SH-SY5Y (cell line): ENCODE results near the gene CLIP3.

Experiments
- GATA2 ChIP-seq: IDR thresholded peaks from 2 replicates; pipeline ENCODE4 v1.6.1; 2011; ENCODE audit warnings: mild to moderate bottlenecking, low read depth, low read length
- GATA3 ChIP-seq: IDR thresholded peaks from 2 replicates; pipeline ENCODE4 v1.6.1; 2011; ENCODE audit warnings: low read depth, mild to moderate bottlenecking, low read length, moderate library complexity

DNA sequence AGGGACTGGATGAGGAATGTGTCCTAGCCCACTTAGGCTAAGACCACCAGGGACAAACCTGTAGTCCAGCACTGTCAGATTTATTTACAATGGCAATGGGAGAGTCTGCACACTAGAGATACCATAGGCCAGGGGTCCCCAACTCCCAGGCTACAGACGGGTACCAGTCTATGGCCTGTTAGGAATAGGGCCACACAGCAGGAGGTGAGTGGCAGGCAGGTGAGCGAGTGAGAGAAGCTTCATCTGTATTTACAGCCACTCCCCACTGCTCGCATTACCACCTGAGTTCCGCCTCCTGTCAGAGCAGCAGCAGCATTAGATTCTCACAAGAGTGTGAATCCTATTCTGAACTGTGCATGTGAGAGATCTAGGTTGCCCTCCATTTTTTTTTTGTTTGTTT lies 19.0 kb upstream of the CLIP3 start:
- TF ChIP-seq GATA2 (no peak), GATA3 (no peak)
